Trophoblast cell (in vitro differentiated cells and primary cell): ENCODE data around the gene PDGFA.

Experiments
- DNase-seq, 2 donors: peaks; one replicate each; pipeline ENCODE4 v3.0.0-alpha.2; 2016
- H2AFZ ChIP-seq: 2 replicates; pipeline ENCODE4 v1.6.1; 2013; ENCODE audit warnings: low read length, moderate library complexity, mild to moderate bottlenecking; ENCODE audit not compliant: insufficient read depth, poor library complexity
- H2AK5ac ChIP-seq: 2 replicates; pipeline ENCODE4 v1.6.1; 2013; ENCODE audit warnings: mild to moderate bottlenecking, low read length
- H2BK120ac ChIP-seq: 2 replicates; pipeline ENCODE4 v1.6.1; 2013; ENCODE audit warnings: low read length, mild to moderate bottlenecking, moderate library complexity; ENCODE audit not compliant: insufficient read depth, poor library complexity
- H2BK12ac ChIP-seq: 2 replicates; pipeline ENCODE4 v1.6.1; 2013; ENCODE audit warnings: mild to moderate bottlenecking, low read length, moderate library complexity
- H2BK5ac ChIP-seq: 2 replicates; pipeline ENCODE4 v1.6.1; 2013; ENCODE audit warnings: low read length, low read depth, moderate library complexity, mild to moderate bottlenecking; ENCODE audit not compliant: poor library complexity
- H3K14ac ChIP-seq: 2 replicates; pipeline ENCODE4 v1.6.1; 2013; ENCODE audit warnings: mild to moderate bottlenecking, low read length
- H3K18ac ChIP-seq: 2 replicates; pipeline ENCODE4 v1.6.1; 2013; ENCODE audit warnings: mild to moderate bottlenecking, low read length
- H3K23ac ChIP-seq: 2 replicates; pipeline ENCODE4 v1.6.1; 2013; ENCODE audit warnings: low read length
- H3K27ac ChIP-seq: 2 replicates; pipeline ENCODE4 v1.5.1; 2013; ENCODE audit warnings: low read depth, mild to moderate bottlenecking, inconsistent platforms, low read length, moderate library complexity
- H3K27me3 ChIP-seq: 2 replicates; pipeline ENCODE4 v1.6.1; 2013; ENCODE audit warnings: inconsistent platforms, mild to moderate bottlenecking, low read length, moderate library complexity; ENCODE audit not compliant: insufficient read depth
- H3K36me3 ChIP-seq, 2 experiments: 1 replicate in 1 of 2; 2 replicates in 1 of 2; pipeline ENCODE4 v1.6.1; 2013; ENCODE audit warnings: low read length in 2 of 2, mild to moderate bottlenecking in 2 of 2, moderate library complexity in 1 of 2; ENCODE audit not compliant: insufficient read depth in 2 of 2, control insufficient read depth in 1 of 2
- H3K4ac ChIP-seq: 2 replicates; pipeline ENCODE4 v1.6.1; 2013; ENCODE audit warnings: low read depth, mild to moderate bottlenecking, low read length, moderate library complexity
- H3K4me1 ChIP-seq, 2 experiments: 1 replicate in 1 of 2; 2 replicates in 1 of 2; pipeline ENCODE4 v1.6.1; 2013; ENCODE audit warnings: low read length in 2 of 2, mild to moderate bottlenecking in 2 of 2, moderate library complexity in 1 of 2; ENCODE audit not compliant: insufficient read depth in 2 of 2, control insufficient read depth in 1 of 2
- H3K4me2 ChIP-seq: 2 replicates; pipeline ENCODE4 v1.6.1; 2013; ENCODE audit warnings: inconsistent platforms, mild to moderate bottlenecking, low read length, moderate library complexity
- H3K4me3 ChIP-seq: 2 replicates; pipeline ENCODE4 v1.5.1; 2013; ENCODE audit warnings: mild to moderate bottlenecking, low read depth, low read length, inconsistent platforms
- H3K79me1 ChIP-seq: one replicate; pipeline ENCODE4 v1.6.1; 2013; ENCODE audit warnings: low read length
- H3K79me2 ChIP-seq: 2 replicates; pipeline ENCODE4 v1.6.1; 2013; ENCODE audit warnings: low read length, mild to moderate bottlenecking; ENCODE audit not compliant: control insufficient read depth, insufficient read depth, poor library complexity
- H3K9ac ChIP-seq: 2 replicates; pipeline ENCODE4 v1.6.1; 2013; ENCODE audit warnings: mild to moderate bottlenecking, low read length
- H3K9me3 ChIP-seq: 2 replicates; pipeline ENCODE4 v1.6.1; 2013; ENCODE audit warnings: low read depth, mild to moderate bottlenecking, control low read depth, inconsistent platforms, low read length; ENCODE audit not compliant: insufficient read depth
- H4K12ac ChIP-seq: 2 replicates; pipeline ENCODE4 v1.6.1; 2013; ENCODE audit warnings: low read depth, mild to moderate bottlenecking, low read length, moderate library complexity
- H4K8ac ChIP-seq: 2 replicates; pipeline ENCODE4 v1.6.1; 2013; ENCODE audit warnings: low read depth, mild to moderate bottlenecking, low read length, moderate library complexity
- H4K91ac ChIP-seq: one replicate; pipeline ENCODE4 v1.6.1; 2013; ENCODE audit warnings: low read depth, mild to moderate bottlenecking, low read length, moderate library complexity
- WGBS: extraction: QIAGEN DNeasy Blood & Tissue Kit; methylation state at CpG from one replicate; pipeline ENCODE4 v1.1.7; 2013; ENCODE audit warnings: missing lambda C conversion rate; ENCODE audit not compliant: insufficient read length, insufficient coverage; ENCODE audit errors: extremely low coverage; 5-methylcytosine and 5-hydroxymethylcytosine counted together

Gene PDGFA

DNA sequence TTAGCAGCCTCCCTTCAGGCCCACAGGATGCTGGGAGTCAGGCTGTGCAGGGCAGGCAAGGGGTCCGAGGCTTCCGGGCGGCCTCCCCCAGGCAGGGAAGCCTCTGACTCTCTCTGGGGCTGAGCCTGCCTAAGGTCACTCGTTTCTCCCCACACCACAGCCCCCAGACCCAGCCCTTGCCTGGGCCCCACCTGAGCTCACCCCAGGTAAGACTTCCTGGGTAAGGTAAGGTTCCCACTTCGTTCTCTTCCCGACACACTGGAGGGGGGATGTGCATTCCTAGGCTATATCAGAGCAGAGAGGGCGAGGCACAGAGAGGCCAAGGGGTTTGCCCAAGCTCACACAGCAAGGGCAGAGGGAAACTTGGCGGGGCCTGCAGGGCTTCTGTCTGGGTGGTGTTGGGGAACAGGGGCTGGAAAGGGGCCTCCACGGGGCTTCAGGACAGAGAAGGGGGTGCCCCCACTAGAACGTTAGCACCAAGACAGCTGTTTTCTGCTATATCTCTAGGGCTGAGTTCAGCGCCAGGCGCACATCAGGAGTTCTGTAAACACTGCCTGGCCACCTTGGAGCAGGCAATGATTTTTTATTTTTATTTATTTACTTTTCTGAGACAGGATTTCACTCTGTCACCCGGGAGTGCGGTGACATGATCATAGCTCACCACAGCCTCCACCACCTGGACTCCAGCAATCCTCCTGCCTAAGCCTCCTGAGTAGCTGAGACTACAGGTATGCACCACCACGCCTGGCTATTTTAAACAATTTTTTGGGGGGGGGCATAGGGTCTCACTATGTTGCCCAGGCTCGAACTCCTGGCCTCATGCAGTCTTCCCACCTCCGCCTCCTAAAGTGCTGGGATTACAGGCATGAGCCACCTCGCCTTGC, 24.9 kb upstream of the PDGFA start:
- no peak for DNase-seq

GRCh38 chr7:543501-544337, 24.1 kb upstream of the PDGFA start:
- Histone ChIP-seq H3K23ac (no peak overlapping the region), H3K4ac (no peak overlapping the region), H3K27me3 (no peaks in the 10 kb centered on the region), H4K8ac (no peak overlapping the region), H2AFZ (no peak overlapping the region), H3K27ac (peak overlapping the region; percentile 61), H3K14ac (peak overlapping the region; percentile 29), H3K79me2 (peaks cover 5% of the 10 kb centered on the region), H4K12ac (no peak overlapping the region), H3K9me3 (peaks cover 8% of the 10 kb centered on the region), H2AK5ac (peak overlapping the region; percentile 67), H3K4me2 (no peak overlapping the region), H3K18ac (no peak overlapping the region), H3K4me3 (no peak overlapping the region), H2BK5ac (no peak overlapping the region), H2BK12ac (peak overlapping the region; percentile 66), H3K4me1 (peaks cover 32 to 41% of the 10 kb centered on the region in 2 experiments), H3K36me3 (no peaks in the 10 kb centered on the region), H4K91ac (peak overlapping the region; percentile 79), H3K79me1 (peaks cover 41% of the 10 kb centered on the region), H2BK120ac (peak overlapping the region; percentile 53), H3K9ac (no peak overlapping the region)
- no peak for DNase-seq
- no CpG with 5 or more reads among the region's 18 CpGs for WGBS

More for the DNA sequence above, 24.9 kb upstream of the PDGFA start:
- no peak overlapping the region for H2BK5ac ChIP-seq
- H2AFZ ChIP-seq, result no peak overlapping the region
- no peak overlapping the region for H2BK12ac ChIP-seq
- H3K4me2 ChIP-seq, result no peak overlapping the region
- H3K23ac ChIP-seq, result no peak overlapping the region
- no peak overlapping the region for H3K27ac ChIP-seq
- peaks cover 8% of the 10 kb centered on the region for H3K9me3 ChIP-seq
- peaks cover 25 to 33% of the 10 kb centered on the region in 2 experiments for H3K4me1 ChIP-seq
- no peak overlapping the region for H2AK5ac ChIP-seq
- H3K18ac ChIP-seq, result no peak overlapping the region
- no peak overlapping the region for H3K14ac ChIP-seq
- H4K8ac ChIP-seq, result no peak overlapping the region
- H3K36me3 ChIP-seq, result no peaks in the 10 kb centered on the region
- no CpG with 5 or more reads among the region's 18 CpGs for WGBS
- peaks cover 33% of the 10 kb centered on the region for H3K79me1 ChIP-seq
- H3K27me3 ChIP-seq, result no peaks in the 10 kb centered on the region
- no peaks in the 10 kb centered on the region for H3K79me2 ChIP-seq
- H3K9ac ChIP-seq, result no peak overlapping the region
- H2BK120ac ChIP-seq, result no peak overlapping the region
- H4K91ac ChIP-seq, result peak overlapping the region; percentile 11
- no peak overlapping the region for H3K4me3 ChIP-seq
- no peak overlapping the region for H4K12ac ChIP-seq
- H3K4ac ChIP-seq, result no peak overlapping the region

DNA sequence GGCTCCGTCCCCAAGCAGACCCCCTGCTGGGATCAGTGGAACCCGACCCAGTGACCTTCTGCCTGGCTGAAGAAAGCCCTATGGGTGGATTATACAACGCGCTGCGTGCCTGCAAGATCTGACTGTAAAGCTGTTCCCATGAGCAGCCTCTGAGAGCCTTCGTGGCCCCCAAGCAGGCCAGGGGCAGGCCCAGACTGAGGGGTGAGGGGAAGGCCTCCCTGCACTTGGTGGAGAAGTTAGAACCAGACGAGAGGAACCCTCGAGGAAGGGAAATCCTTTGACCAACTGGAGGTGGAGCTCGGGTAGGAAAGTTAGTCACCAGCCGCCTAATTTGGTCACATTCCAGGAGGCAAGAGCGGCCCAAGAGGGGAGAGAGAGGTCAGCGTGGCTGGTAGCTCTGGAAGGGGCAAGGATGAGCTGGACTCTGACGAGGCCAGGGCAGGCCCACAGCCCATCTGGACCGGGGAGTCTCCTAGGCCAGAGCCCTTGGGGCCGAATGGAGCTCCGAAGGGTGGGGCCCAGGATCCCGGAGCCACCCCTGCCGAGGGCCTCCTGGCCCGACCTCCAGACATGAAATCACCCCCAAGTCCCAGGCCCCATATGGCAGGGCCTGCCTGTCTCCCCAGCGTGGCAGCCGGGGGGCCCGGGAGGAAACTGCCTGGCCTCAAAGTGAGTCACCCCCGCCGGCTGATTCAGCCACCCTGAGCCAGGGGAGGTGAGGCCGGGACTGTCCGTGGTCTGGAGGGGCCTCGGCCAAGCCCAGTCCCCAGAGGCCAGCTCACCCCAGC, 23.3 kb upstream of the PDGFA start:
- Histone ChIP-seq H2BK120ac (peak overlapping the region; percentile 65), H3K79me1 (peaks cover 46% of the 10 kb centered on the region), H3K23ac (no peak overlapping the region), H3K27ac (peak overlapping the region; percentile 61), H2AK5ac (peak overlapping the region; percentile 31), H4K91ac (peak overlapping the region; percentile 79), H3K4me1 (peaks cover 38 to 47% of the 10 kb centered on the region in 2 experiments), H4K12ac (no peak overlapping the region), H3K4me2 (peak overlapping the region; percentile 3), H3K18ac (peak overlapping the region; percentile 62), H3K79me2 (peaks cover 8% of the 10 kb centered on the region), H3K9me3 (peaks cover 8% of the 10 kb centered on the region), H3K9ac (no peak overlapping the region), H4K8ac (peak overlapping the region; percentile 44), H3K4me3 (no peak overlapping the region), H3K36me3 (no peaks in the 10 kb centered on the region), H3K27me3 (no peaks in the 10 kb centered on the region), H2BK12ac (peak overlapping the region; percentile 86), H2AFZ (no peak overlapping the region), H3K14ac (peak overlapping the region; percentile 36), H3K4ac (peak overlapping the region; percentile 19), H2BK5ac (peak overlapping the region; percentile 46)
- WGBS, result no CpG with 5 or more reads among the region's 27 CpGs
- peak in 1 of 2 donors; percentile 21 for DNase-seq
